ENCODE data around the gene F2RL1. TPM values are rescaled to one million over a fixed set of nuclear protein-coding genes. Genes with fewer than 3 reads are reported as not detected.
"Not testable (repeated sequence)": the region's sequence is repeated elsewhere in the genome, so short reads cannot be mapped to it uniquely, and the experiment has no call there.

The F2RL1 gene
- total and polyA plus RNA-seq, 4 donors, result 3.8 to 19.2 (median 5.4) TPM

- 63 to 71% methylated on average over 2 of the region's 2 CpGs for WGBS, 2 donors
- no peaks in the 10 kb centered on the region for H3K36me3 ChIP-seq (ENCODE audit: control insufficient read depth in 4 of 4, insufficient read depth in 4 of 4, low read length in 4 of 4)
- no peak for TF ChIP-seq CTCF (IDR thresholded peaks at IDR 0.05; ENCODE audit: control extremely low read depth, extremely low read depth)
- DNase-seq (no peak), ATAC-seq (ENCODE audit: insufficient read depth, low FRiP score) (no peak)
- no peak overlapping the region for H3K27ac ChIP-seq (ENCODE audit: low read depth in 1 of 2, low read length in 1 of 2)
- H3K4me1 ChIP-seq (ENCODE audit: control insufficient read depth in 5 of 5, insufficient read depth in 5 of 5, low read length in 5 of 5), result peaks cover 0 to 1% (median 0%) of the 10 kb centered on the region in 5 donors
- no peaks in the 10 kb centered on the region for H3K27me3 ChIP-seq (ENCODE audit: control insufficient read depth in 3 of 3, insufficient read depth in 3 of 3, low read length in 2 of 3)
- H3K9me3 ChIP-seq (ENCODE audit: control insufficient read depth in 4 of 4, insufficient read depth in 3 of 4, low read length in 3 of 4), result peaks cover 0 to 4% (median 0%) of the 10 kb centered on the region in 4 donors
- H3K9ac ChIP-seq (ENCODE audit: insufficient read depth in 1 of 2, low read length in 2 of 2), result no peak overlapping the region
- H3K4me3 ChIP-seq, result no peak overlapping the region
Measured at GRCh38 chr5:76852772-76853171, 33.9 kb downstream of the F2RL1 start.

GRCh38 chr5:76853741-76854140 lies 34.9 kb downstream of the F2RL1 start:
- not testable (repeated sequence) for H3K36me3 ChIP-seq (ENCODE audit: control insufficient read depth in 4 of 4, insufficient read depth in 4 of 4, low read length in 4 of 4); H3K27me3 ChIP-seq (ENCODE audit: control insufficient read depth in 3 of 3, insufficient read depth in 3 of 3, low read length in 2 of 3); H3K9me3 ChIP-seq (ENCODE audit: control insufficient read depth in 4 of 4, insufficient read depth in 3 of 4, low read length in 3 of 4); ATAC-seq (ENCODE audit: insufficient read depth, low FRiP score); H3K27ac ChIP-seq (ENCODE audit: low read depth in 1 of 2, low read length in 1 of 2); DNase-seq; H3K4me1 ChIP-seq (ENCODE audit: control insufficient read depth in 5 of 5, insufficient read depth in 5 of 5, low read length in 5 of 5); H3K9ac ChIP-seq (ENCODE audit: insufficient read depth in 1 of 2, low read length in 2 of 2); H3K4me3 ChIP-seq
- 71 to 78% methylated on average over 3 of the region's 3 CpGs for WGBS, 2 donors

GRCh38 chr5:76854644-76855043 lies 35.8 kb downstream of the F2RL1 start:
- DNase-seq (no peak), ATAC-seq (ENCODE audit: insufficient read depth, low FRiP score) (no peak)
- no peak overlapping the region for H3K9ac ChIP-seq (ENCODE audit: insufficient read depth in 1 of 2, low read length in 2 of 2)
- no peak overlapping the region for H3K27ac ChIP-seq (ENCODE audit: low read depth in 1 of 2, low read length in 1 of 2)
- H3K27me3 ChIP-seq (ENCODE audit: control insufficient read depth in 3 of 3, insufficient read depth in 3 of 3, low read length in 2 of 3), result no peaks in the 10 kb centered on the region
- H3K4me1 ChIP-seq (ENCODE audit: control insufficient read depth in 5 of 5, insufficient read depth in 5 of 5, low read length in 5 of 5), result peaks cover 0 to 1% (median 0%) of the 10 kb centered on the region in 5 donors
- no peak for TF ChIP-seq CTCF (IDR thresholded peaks at IDR 0.05; ENCODE audit: control extremely low read depth, extremely low read depth)
- H3K4me3 ChIP-seq, result no peak overlapping the region
- no peaks in the 10 kb centered on the region for H3K36me3 ChIP-seq (ENCODE audit: control insufficient read depth in 4 of 4, insufficient read depth in 4 of 4, low read length in 4 of 4)
- peaks cover 0 to 4% (median 0%) of the 10 kb centered on the region in 4 donors for H3K9me3 ChIP-seq (ENCODE audit: control insufficient read depth in 4 of 4, insufficient read depth in 3 of 4, low read length in 3 of 4)

GRCh38 chr5:76855501-76855900 lies 36.7 kb downstream of the F2RL1 start:
- not testable (repeated sequence) for H3K9ac ChIP-seq (ENCODE audit: insufficient read depth in 1 of 2, low read length in 2 of 2); H3K36me3 ChIP-seq (ENCODE audit: control insufficient read depth in 4 of 4, insufficient read depth in 4 of 4, low read length in 4 of 4); H3K4me3 ChIP-seq; DNase-seq; H3K9me3 ChIP-seq (ENCODE audit: control insufficient read depth in 4 of 4, insufficient read depth in 3 of 4, low read length in 3 of 4); ATAC-seq (ENCODE audit: insufficient read depth, low FRiP score); H3K27me3 ChIP-seq (ENCODE audit: control insufficient read depth in 3 of 3, insufficient read depth in 3 of 3, low read length in 2 of 3); H3K4me1 ChIP-seq (ENCODE audit: control insufficient read depth in 5 of 5, insufficient read depth in 5 of 5, low read length in 5 of 5); H3K27ac ChIP-seq (ENCODE audit: low read depth in 1 of 2, low read length in 1 of 2)

GRCh38 chr5:76855961-76856360 lies 37.1 kb downstream of the F2RL1 start:
- peaks cover 0 to under 1% (median 0%) of the 10 kb centered on the region in 4 donors for H3K36me3 ChIP-seq (ENCODE audit: control insufficient read depth in 4 of 4, insufficient read depth in 4 of 4, low read length in 4 of 4)
- H3K9ac ChIP-seq (ENCODE audit: insufficient read depth in 1 of 2, low read length in 2 of 2), result no peak overlapping the region
- 26 to 54% methylated on average over 3 of the region's 3 CpGs for WGBS, 2 donors
- H3K27ac ChIP-seq (ENCODE audit: low read depth in 1 of 2, low read length in 1 of 2), result peak overlapping the region in 1 of 2 donors; percentile 14
- no peak for TF ChIP-seq CTCF (IDR thresholded peaks at IDR 0.05; ENCODE audit: control extremely low read depth, extremely low read depth)
- H3K27me3 ChIP-seq (ENCODE audit: control insufficient read depth in 3 of 3, insufficient read depth in 3 of 3, low read length in 2 of 3), result no peaks in the 10 kb centered on the region
- peaks cover 0 to 1% (median 0%) of the 10 kb centered on the region in 5 donors for H3K4me1 ChIP-seq (ENCODE audit: control insufficient read depth in 5 of 5, insufficient read depth in 5 of 5, low read length in 5 of 5)
- no peak for DNase-seq
- H3K9me3 ChIP-seq (ENCODE audit: control insufficient read depth in 4 of 4, insufficient read depth in 3 of 4, low read length in 3 of 4), result peaks cover 0 to 4% (median 0%) of the 10 kb centered on the region in 4 donors
- ATAC-seq (ENCODE audit: insufficient read depth, low FRiP score), result no peak
- H3K4me3 ChIP-seq, result no peak overlapping the region

- H3K9me3 ChIP-seq (ENCODE audit: control insufficient read depth in 4 of 4, insufficient read depth in 3 of 4, low read length in 3 of 4); DNase-seq; ATAC-seq (ENCODE audit: insufficient read depth, low FRiP score); H3K9ac ChIP-seq (ENCODE audit: insufficient read depth in 1 of 2, low read length in 2 of 2); H3K4me1 ChIP-seq (ENCODE audit: control insufficient read depth in 5 of 5, insufficient read depth in 5 of 5, low read length in 5 of 5); H3K4me3 ChIP-seq; H3K27ac ChIP-seq (ENCODE audit: low read depth in 1 of 2, low read length in 1 of 2); H3K36me3 ChIP-seq (ENCODE audit: control insufficient read depth in 4 of 4, insufficient read depth in 4 of 4, low read length in 4 of 4); H3K27me3 ChIP-seq (ENCODE audit: control insufficient read depth in 3 of 3, insufficient read depth in 3 of 3, low read length in 2 of 3): not testable (repeated sequence)
- WGBS, 2 donors, result 54 to 84% methylated on average over 4 of the region's 4 CpGs
Measured at GRCh38 chr5:76856800-76857199, 38.0 kb downstream of the F2RL1 start.
